GM12891 (cell line): Measurements from ENCODE around the gene PPP1R14C.

Experiments
- DNase-seq: peaks from one replicate; pipeline ENCODE4 v3.0.0; 2011; ENCODE audit warnings: low spot score; ENCODE audit not compliant: insufficient read length
- FAIRE-seq: peaks from 2 replicates; lab custom pipeline; 2011; peaks lifted over from hg19 to GRCh38; lab: Jason Lieb, UNC
- PAX5 ChIP-seq: IDR thresholded peaks from 2 replicates; pipeline ENCODE4 v1.6.1; 2011; ENCODE audit warnings: low read length, moderate library complexity, mild to moderate bottlenecking; ENCODE audit not compliant: insufficient read depth, severe bottlenecking
- POLR2A ChIP-seq: IDR thresholded peaks from 2 replicates; pipeline ENCODE4 v1.6.1; 2011; ENCODE audit warnings: low read depth, low read length, control low read depth
- POLR2AphosphoS5 ChIP-seq: IDR thresholded peaks from 2 replicates; pipeline ENCODE4 v1.6.1; 2011; ENCODE audit warnings: low read depth, low read length, control low read depth
- POU2F2 ChIP-seq: IDR thresholded peaks from 2 replicates; pipeline ENCODE4 v1.6.1; 2011; ENCODE audit warnings: low read depth, mild to moderate bottlenecking, control low read depth, low read length, moderate library complexity
- SPI1 ChIP-seq: IDR thresholded peaks from 2 replicates; pipeline ENCODE4 v1.6.1; 2011; ENCODE audit warnings: low read depth, low read length, control low read depth
- TAF1 ChIP-seq: IDR thresholded peaks from 2 replicates; pipeline ENCODE4 v1.6.1; 2011; ENCODE audit warnings: low read depth, low read length, control low read depth

The PPP1R14C gene

GRCh38 chr6:150228072-150228733 lies 85.4 kb downstream of the PPP1R14C start:
- no peak for TF ChIP-seq POLR2A
- no peak for TF ChIP-seq PAX5
- TF ChIP-seq TAF1, result no peak
- no peak for TF ChIP-seq POLR2AphosphoS5
- no peak for TF ChIP-seq SPI1
- no peak for TF ChIP-seq POU2F2
- FAIRE-seq, result no peak
- DNase-seq, result no peak

- no peak for FAIRE-seq
- no peak for DNase-seq
- TF ChIP-seq POLR2AphosphoS5 (no peak), POLR2A (no peak), SPI1 (no peak), TAF1 (no peak), POU2F2 (no peak), PAX5 (no peak)
Measured at GRCh38 chr6:150229436-150230163, 86.8 kb downstream of the PPP1R14C start.

- TF ChIP-seq TAF1 (no peak), POLR2A (no peak), PAX5 (no peak), POU2F2 (no peak), SPI1 (no peak), POLR2AphosphoS5 (no peak)
- DNase-seq (no peak), FAIRE-seq (no peak)
Measured at GRCh38 chr6:150230164-150230561, 87.3 kb downstream of the PPP1R14C start.

GRCh38 chr6:150230832-150231524 lies 88.1 kb downstream of the PPP1R14C start:
- FAIRE-seq (no peak), DNase-seq (no peak)
- TF ChIP-seq POU2F2 (no peak), TAF1 (no peak), POLR2A (no peak), POLR2AphosphoS5 (no peak), SPI1 (no peak), PAX5 (no peak)

- DNase-seq, result no peak
- TF ChIP-seq PAX5, result no peak
- TF ChIP-seq POLR2AphosphoS5, result no peak
- TF ChIP-seq SPI1, result no peak
- TF ChIP-seq POU2F2, result no peak
- no peak for TF ChIP-seq POLR2A
- TF ChIP-seq TAF1, result no peak
- FAIRE-seq, result no peak
Measured at GRCh38 chr6:150231525-150231850, 88.6 kb downstream of the PPP1R14C start.

- DNase-seq (no peak), FAIRE-seq (no peak)
- no peak for TF ChIP-seq TAF1
- TF ChIP-seq POU2F2, result no peak
- TF ChIP-seq POLR2AphosphoS5, result no peak
- no peak for TF ChIP-seq PAX5
Measured at GRCh38 chr6:150233843-150234269, 91.0 kb downstream of the PPP1R14C start.

GRCh38 chr6:150235218-150235617 lies 92.4 kb downstream of the PPP1R14C start:
- no peak for TF ChIP-seq TAF1
- TF ChIP-seq POU2F2, result no peak
- no peak for TF ChIP-seq POLR2AphosphoS5
- no peak for TF ChIP-seq PAX5
- no peak for TF ChIP-seq SPI1
- TF ChIP-seq POLR2A, result no peak
- FAIRE-seq, result no peak
- DNase-seq, result no peak

- DNase-seq (no peak), FAIRE-seq (no peak)
- TF ChIP-seq TAF1, result no peak
- no peak for TF ChIP-seq SPI1
- TF ChIP-seq PAX5, result no peak
Measured at GRCh38 chr6:150236114-150236513, 93.3 kb downstream of the PPP1R14C start.

- FAIRE-seq (no peak), DNase-seq (no peak)
- TF ChIP-seq POU2F2 (no peak), SPI1 (no peak), POLR2AphosphoS5 (no peak), POLR2A (no peak), PAX5 (no peak), TAF1 (no peak)
Measured at GRCh38 chr6:150236544-150236943, 93.7 kb downstream of the PPP1R14C start.

GRCh38 chr6:150237626-150238025 lies 94.8 kb downstream of the PPP1R14C start:
- FAIRE-seq (no peak), DNase-seq (no peak)
- TF ChIP-seq SPI1, result no peak
- TF ChIP-seq TAF1, result no peak
- TF ChIP-seq PAX5, result no peak
